Measurements from ENCODE around the gene SERINC4. TPM values are rescaled to one million over a fixed set of nuclear protein-coding genes. Genes with fewer than 3 reads are reported as not detected.

SERINC4 gene
- total and polyA plus RNA-seq, 9 of the 15 experiments (the other 6 are each of a cell fraction or from before 2014, with no cell fraction given): 0.14 to 0.86 (median 0.18) TPM; not detected in 2

- TF ChIP-seq, protein P1, sequence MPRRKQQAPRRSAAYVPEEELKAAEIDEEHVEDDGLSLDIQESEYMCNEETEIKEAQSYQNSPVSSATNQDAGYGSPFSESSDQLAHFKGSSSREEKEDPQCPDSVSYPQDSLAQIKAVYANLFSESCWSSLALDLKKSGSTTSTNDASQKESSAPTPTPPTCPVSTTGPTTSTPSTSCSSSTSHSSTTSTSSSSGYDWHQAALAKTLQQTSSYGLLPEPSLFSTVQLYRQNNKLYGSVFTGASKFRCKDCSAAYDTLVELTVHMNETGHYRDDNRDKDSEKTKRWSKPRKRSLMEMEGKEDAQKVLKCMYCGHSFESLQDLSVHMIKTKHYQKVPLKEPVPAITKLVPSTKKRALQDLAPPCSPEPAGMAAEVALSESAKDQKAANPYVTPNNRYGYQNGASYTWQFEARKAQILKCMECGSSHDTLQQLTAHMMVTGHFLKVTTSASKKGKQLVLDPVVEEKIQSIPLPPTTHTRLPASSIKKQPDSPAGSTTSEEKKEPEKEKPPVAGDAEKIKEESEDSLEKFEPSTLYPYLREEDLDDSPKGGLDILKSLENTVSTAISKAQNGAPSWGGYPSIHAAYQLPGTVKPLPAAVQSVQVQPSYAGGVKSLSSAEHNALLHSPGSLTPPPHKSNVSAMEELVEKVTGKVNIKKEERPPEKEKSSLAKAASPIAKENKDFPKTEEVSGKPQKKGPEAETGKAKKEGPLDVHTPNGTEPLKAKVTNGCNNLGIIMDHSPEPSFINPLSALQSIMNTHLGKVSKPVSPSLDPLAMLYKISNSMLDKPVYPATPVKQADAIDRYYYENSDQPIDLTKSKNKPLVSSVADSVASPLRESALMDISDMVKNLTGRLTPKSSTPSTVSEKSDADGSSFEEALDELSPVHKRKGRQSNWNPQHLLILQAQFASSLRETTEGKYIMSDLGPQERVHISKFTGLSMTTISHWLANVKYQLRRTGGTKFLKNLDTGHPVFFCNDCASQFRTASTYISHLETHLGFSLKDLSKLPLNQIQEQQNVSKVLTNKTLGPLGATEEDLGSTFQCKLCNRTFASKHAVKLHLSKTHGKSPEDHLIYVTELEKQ (CRISPR knock-in tag; IDR thresholded peaks at IDR 0.05): no peak
- peak; percentile 29 for TF ChIP-seq POLR2B (IDR thresholded peaks at IDR 0.05; ENCODE audit: low read depth, partially characterized antibody)
- TF ChIP-seq RHOXF2B (CRISPR knock-in tag; conservative IDR thresholded peaks at IDR 0.05): no peak
- no peak for TF ChIP-seq STAT5B (CRISPR knock-in tag; IDR thresholded peaks at IDR 0.05)
- TF ChIP-seq ZNF79 (CRISPR knock-in tag; IDR thresholded peaks at IDR 0.05; ENCODE audit: low read depth): no peak
- TF ChIP-seq, protein P2, sequence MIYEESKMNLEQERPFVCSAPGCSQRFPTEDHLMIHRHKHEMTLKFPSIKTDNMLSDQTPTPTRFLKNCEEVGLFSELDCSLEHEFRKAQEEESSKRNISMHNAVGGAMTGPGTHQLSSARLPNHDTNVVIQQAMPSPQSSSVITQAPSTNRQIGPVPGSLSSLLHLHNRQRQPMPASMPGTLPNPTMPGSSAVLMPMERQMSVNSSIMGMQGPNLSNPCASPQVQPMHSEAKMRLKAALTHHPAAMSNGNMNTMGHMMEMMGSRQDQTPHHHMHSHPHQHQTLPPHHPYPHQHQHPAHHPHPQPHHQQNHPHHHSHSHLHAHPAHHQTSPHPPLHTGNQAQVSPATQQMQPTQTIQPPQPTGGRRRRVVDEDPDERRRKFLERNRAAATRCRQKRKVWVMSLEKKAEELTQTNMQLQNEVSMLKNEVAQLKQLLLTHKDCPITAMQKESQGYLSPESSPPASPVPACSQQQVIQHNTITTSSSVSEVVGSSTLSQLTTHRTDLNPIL (CRISPR knock-in tag; IDR thresholded peaks at IDR 0.05): no peak
- TF ChIP-seq POLR2AphosphoS2 (IDR thresholded peaks at IDR 0.05; ENCODE audit: low read length): peak; percentile 93
- no peak for TF ChIP-seq ARID4B (CRISPR knock-in tag; IDR thresholded peaks at IDR 0.05)
- no peak for TF ChIP-seq IFI16 (CRISPR knock-in tag; IDR thresholded peaks at IDR 0.05)
- TF ChIP-seq ZC3H4 (CRISPR knock-in tag; IDR thresholded peaks at IDR 0.05; ENCODE audit: borderline replicate concordance): no peak
- peak; percentile 49 for TF ChIP-seq CREBBP (IDR thresholded peaks at IDR 0.05; ENCODE audit: low read depth, low read length)
- no peak for TF ChIP-seq FOXA3 (CRISPR knock-in tag; conservative IDR thresholded peaks at IDR 0.05 in 1 of 2, IDR thresholded peaks at IDR 0.05 in 1 of 2)
- TF ChIP-seq, protein P3, sequence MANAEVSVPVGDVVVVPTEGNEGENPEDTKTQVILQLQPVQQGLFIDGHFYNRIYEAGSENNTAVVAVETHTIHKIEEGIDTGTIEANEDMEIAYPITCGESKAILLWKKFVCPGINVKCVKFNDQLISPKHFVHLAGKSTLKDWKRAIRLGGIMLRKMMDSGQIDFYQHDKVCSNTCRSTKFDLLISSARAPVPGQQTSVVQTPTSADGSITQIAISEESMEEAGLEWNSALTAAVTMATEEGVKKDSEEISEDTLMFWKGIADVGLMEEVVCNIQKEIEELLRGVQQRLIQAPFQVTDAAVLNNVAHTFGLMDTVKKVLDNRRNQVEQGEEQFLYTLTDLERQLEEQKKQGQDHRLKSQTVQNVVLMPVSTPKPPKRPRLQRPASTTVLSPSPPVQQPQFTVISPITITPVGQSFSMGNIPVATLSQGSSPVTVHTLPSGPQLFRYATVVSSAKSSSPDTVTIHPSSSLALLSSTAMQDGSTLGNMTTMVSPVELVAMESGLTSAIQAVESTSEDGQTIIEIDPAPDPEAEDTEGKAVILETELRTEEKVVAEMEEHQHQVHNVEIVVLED (CRISPR knock-in tag; IDR thresholded peaks at IDR 0.05): no peak
- TF ChIP-seq SREBF1 (IDR thresholded peaks at IDR 0.05; ENCODE audit: borderline replicate concordance, low read depth, low read length): no peak
Observed at GRCh38 chr15:43796566-43796965, 3.5 kb downstream of the SERINC4 start (continued).
